Stimulated activated CD8-positive, alpha-beta memory T cell treated with anti-CD3 and anti-CD28 coated beads, Interleukin-15, amount 100 ng/mL, for 4 hours (primary cell): ENCODE results near the gene PRSS22.
"Not testable (repeated sequence)": the region's sequence is repeated elsewhere in the genome, so short reads cannot be mapped to it uniquely, and the experiment has no call there.

Source experiments
- DNase-seq, 2 donors: peaks; one replicate each; pipeline ENCODE4 v3.0.0-alpha.2; 2020; ENCODE audit warnings: low read depth in 2 of 2

Gene PRSS22

GRCh38 chr16:2857451-2858244 is at the start of gene PRSS22:
Gene PRSS22, minus strand, starts transcription at chr16:2858170. Its CDS starts 66 bp downstream, at chr16:2858104.
- DNase-seq, result no peak

GRCh38 chr16:2907084-2907753 is 49.2 kb upstream of the PRSS22 start:
- DNase-seq, result not testable (repeated sequence)

DNA sequence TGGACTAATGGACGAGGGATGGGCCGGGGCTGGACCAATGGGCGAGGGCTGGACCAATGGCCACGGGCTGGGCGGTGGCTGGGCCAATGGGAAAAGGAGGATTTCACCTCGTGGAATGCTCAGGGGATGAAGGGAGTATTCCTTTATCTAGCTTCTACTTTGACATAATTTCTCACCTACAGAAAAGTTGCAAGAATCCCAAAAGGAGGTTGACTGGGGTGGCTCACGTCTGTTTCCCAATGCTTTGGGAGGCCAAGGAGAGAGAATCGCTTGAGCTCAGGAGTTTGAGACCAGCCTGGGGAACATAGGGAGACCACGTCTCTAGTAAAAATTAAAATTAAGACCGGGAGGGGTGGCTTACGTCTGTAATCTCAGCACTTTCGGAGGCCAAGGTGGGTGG is 48.0 kb upstream of the PRSS22 start:
- DNase-seq, result no peak

- DNase-seq, result peak; percentile 64 to 77
Observed at GRCh38 chr16:2905241-2905987, 47.4 kb upstream of the PRSS22 start.

GRCh38 chr16:2904922-2905240 is 46.9 kb upstream of the PRSS22 start:
- no peak for DNase-seq

- peak; percentile 45 to 56 for DNase-seq
Observed at GRCh38 chr16:2904100-2904921, 46.3 kb upstream of the PRSS22 start.

DNA sequence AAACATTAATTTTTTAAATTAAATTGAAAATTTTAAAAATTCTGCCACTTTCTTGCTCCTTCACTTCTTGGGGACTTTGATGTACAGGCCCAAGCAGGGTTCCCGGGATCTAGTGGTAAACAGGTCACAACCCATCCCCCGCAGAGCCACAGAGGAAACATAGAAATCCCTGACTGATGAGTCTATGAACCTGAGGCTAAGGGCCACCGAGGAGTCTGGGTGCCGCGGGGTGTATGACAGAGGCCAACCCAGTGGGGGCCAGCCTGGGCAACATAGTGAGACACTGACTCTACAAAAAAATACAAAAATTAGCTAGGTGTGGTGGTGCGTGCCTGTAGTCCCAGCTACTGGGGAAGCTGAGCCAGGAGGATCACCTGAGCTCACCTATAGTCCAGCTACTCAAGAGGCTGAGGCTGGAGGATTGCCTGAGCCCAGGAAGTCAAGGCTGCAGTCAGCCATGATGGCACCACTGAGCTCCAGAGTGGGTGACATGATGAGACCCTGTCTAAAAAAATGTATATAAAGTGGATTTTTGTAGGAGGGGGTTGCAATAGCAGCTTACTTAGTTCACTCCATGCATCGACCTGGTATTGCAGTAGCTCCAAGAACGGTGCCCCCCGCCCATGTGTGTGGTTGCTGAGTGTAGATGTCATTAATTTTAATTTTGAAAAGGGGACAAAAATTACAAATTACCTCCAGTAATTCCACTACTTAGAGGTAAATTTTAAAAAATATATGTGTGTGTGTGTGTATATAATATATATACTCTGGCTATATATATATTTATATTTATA is 44.6 kb upstream of the PRSS22 start:
- no peak for DNase-seq

DNA sequence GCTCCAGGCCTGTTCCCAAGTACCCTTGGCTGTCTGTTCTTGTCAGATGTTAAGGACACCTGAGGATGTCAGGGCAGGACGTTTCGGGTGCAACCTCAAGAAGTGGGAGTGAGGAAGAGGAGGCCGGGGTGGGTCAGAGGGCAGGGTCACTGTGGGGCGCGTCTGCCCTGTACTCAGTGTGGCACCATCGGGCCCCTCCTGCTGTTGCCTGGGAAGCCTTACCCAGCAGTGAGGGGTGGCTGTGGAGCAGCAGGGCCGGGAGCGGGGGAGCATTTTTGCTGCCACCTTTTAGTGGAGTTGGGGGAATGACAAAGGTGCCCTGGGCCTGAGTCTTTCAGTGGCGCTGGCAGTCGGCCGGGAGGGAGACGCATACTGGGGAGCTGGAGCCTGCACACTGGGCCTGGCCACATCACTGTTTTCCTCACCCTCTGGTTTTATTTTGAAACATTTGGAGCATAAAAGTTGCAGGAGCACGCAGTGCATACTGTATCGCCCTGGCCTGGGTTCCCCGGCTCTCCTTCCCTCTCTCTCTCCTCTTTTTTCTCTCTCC is 42.6 kb upstream of the PRSS22 start:
- no peak for DNase-seq

DNA sequence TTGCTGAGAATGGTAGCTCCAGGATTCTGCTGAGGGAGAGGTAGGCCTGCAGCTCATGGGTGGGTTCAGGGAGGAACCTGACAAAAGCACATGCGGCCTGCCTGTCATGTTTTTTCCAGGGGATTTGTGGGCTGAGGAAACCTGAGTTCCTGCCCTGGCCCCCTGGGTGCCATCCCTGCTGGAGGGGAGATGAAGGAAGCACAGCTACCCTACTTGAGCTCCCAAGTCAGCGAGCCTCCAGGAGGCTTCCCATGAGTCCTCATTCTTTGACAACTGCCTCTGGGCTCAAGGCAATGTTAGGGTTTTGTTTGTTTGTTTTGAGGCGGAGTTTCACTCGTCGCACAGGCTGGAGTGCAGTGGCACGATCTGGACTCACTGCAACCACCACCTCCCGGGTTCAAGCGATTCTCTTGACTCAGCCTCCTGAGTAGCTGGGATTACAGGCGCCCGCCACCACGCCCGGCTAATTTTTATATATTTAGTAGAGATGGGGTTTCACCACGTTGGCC is 41.6 kb upstream of the PRSS22 start:
- no peak for DNase-seq

DNA sequence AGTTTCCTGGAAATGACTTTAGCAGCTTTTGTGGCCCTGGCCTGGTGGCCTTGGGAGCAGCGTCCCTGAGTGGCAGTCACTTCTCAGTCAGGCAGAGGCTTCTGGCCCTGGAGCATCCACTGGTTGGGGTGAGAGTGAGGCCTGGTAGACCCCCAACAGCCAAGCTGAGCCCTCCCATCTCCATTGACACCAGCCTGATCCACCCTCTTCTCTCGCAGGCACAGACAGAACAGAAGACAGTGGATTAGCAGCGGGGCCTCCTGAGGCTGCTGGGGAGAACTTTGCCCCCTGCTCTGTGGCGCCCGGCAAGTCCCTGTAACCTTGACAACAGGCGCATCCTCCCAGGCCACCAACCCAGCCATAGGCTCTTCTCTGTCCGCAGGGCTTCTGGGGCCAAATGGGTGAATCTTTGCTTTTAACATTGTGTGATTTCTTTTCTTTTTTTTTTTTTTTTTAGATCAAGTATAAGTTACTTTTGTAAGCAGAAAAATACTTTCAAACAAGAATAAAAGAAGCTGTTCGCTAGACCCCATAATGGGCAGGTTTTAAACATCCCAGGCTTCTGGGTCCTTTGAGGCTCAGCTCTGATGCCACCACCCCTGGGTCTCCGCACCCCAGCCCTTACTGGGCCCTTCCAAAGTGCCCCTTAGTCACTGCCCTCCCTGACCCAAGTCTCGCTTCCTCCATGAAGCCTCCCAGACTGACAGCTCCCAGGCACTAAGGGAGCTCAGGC is 41.0 kb upstream of the PRSS22 start:
- no peak for DNase-seq

GRCh38 chr16:2897110-2897509 is 39.1 kb upstream of the PRSS22 start:
- no peak for DNase-seq

DNA sequence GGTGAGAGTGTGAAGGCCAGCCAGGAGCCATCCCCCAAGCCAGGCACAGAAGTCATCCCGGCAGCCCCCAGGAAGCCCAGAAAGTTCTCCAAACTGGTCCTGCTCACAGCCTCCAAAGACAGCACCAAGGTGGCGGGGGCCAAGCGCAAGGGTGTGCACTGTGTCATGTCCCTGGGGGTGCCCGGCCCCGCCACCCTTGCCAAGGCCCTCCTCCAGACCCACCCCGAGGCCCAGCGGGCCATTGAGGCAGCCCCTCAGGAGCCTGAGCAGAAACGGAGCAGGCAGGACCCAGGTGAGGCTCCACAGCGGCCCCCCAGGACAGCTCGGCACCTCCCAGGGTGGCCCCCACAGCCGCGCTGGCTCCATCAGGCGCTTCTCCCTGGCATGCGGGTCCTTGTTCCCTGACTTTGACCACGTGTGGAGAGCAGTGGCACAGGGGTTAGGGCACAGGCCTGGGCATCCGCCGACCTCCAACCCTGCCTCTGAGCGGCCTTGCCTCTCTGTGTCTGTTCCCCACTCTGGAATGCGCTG is 38.6 kb upstream of the PRSS22 start:
- DNase-seq, result no peak

- DNase-seq, result no peak
Observed at GRCh38 chr16:2895813-2896212, 37.8 kb upstream of the PRSS22 start.

GRCh38 chr16:2894231-2894630 is 36.3 kb upstream of the PRSS22 start:
- DNase-seq, result no peak

DNA sequence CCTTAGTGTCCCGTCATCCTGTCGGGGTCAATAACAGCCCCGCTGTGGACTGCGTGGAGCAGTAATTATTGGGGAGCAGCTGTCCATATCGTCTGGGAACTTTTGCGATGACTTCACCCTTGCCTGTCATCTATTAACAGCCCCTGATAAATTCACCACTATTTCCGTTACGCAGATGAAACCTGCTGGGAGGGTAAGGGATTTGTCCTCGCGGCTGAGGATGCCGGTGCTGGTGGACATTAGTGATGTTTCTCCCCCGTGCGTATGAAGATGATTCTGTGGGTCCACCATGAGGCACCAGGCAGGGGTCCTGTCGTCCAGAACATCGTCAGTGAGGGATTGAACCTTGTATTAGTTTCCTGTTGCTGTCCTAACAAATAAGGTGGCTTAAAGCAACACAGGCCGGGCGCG is 26.1 kb upstream of the PRSS22 start:
- DNase-seq, result no peak

DNA sequence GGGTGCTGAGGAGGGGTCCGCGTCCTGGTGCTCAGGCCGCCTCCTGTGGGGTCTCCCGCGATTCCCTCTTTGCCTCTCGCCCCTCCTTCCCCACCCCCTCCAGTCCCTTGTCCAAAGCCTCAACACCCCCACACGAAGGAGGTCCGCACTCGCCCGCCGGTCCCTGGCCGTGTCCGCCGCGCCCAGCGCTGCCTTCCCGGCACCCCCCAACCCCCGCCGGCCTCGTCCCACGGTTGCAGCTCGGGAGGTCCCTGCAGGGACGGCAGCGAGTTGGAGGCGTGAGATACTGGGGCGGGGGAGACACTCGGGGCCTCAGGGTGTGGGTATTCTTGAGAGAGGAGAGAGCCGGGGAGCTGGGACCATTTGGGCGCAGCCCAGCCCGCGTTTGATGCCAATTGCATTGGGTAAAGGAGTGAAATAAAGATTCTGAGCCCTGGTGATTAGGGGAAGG is 25.5 kb upstream of the PRSS22 start:
- DNase-seq, result no peak

- DNase-seq, result peak; percentile 98
Observed at GRCh38 chr16:2882650-2883457, 24.9 kb upstream of the PRSS22 start, which contains the start of gene FLYWCH2. Gene FLYWCH2, plus strand, starts transcription at chr16:2883215. Its CDS starts 13,235 bp downstream, at chr16:2896450.
